Upper lobe of right lung (tissue), 1 donor: ENCODE data around the gene SPDYE3. TPM values are rescaled to one million over a fixed set of nuclear protein-coding genes. Genes with fewer than 3 reads are reported as not detected.
A peak's percentile ranks its signal among the peaks of the same experiment; 100 is the strongest.
"Not testable (repeated sequence)": the region's sequence is repeated elsewhere in the genome, so short reads cannot be mapped to it uniquely, and the experiment has no call there.

ENCODE experiments used
- ATAC-seq: fragments of 200-7000 bp; cut with Tn5 transposase; one replicate; pipeline ENCODE4 v1.9.1; 2020; ENCODE audit warnings: mild to moderate bottlenecking, moderate library complexity
- DNase-seq: peaks from one replicate; pipeline ENCODE4 v3.0.0-alpha.2; 2020
- H3K27ac ChIP-seq: fragments of 200-600 bp; one replicate; pipeline ENCODE4 v1.8.0; 2022
- H3K27me3 ChIP-seq: fragments of 200-600 bp; one replicate; pipeline ENCODE4 v1.8.0; 2022; ENCODE audit warnings: mild to moderate bottlenecking
- H3K36me3 ChIP-seq: fragments of 200-600 bp; one replicate; pipeline ENCODE4 v1.8.0; 2022
- H3K4me1 ChIP-seq: fragments of 200-600 bp; one replicate; pipeline ENCODE4 v1.8.0; 2022
- H3K4me3 ChIP-seq: fragments of 200-600 bp; one replicate; pipeline ENCODE4 v1.8.0; 2022; ENCODE audit warnings: mild to moderate bottlenecking
- H3K9me3 ChIP-seq: fragments of 200-600 bp; one replicate; pipeline ENCODE4 v1.8.0; 2022
- CTCF ChIP-seq: fragments of 200-600 bp; IDR thresholded peaks from one replicate; pipeline ENCODE4 v1.8.0; 2022; ENCODE audit warnings: antibody characterized with exemption
- intact Hi-C: fragments of 100-400 bp; cut with DNase I; formaldehyde crosslinking; loops from one replicate; pipeline ENCODE4 v1.11.0; 2022
- total RNA-seq: library from RNA; stranded (reverse); fragmentation: NEBNext Ultra II Directional; extraction: Animal tissue kit (Norgen Biotek cat#: 25700); gene quantifications from one replicate; pipeline ENCODE4 v1.2.1, GENCODE V29; 2021
- donor health status: DM: no; HTN: yes; CAD: no; lungs with severe emphysema.

The SPDYE3 gene
- total RNA-seq, 1 donor from 2014 or later = not detected

- no peak overlapping the region for H3K4me3 ChIP-seq
- intact Hi-C loops = no loop called here
- TF ChIP-seq CTCF = no peak
- no peak overlapping the region for H3K27ac ChIP-seq
- H3K36me3 ChIP-seq = peaks cover 84% of the 10 kb centered on the region
- ATAC-seq = no peak
- no peaks in the 10 kb centered on the region for H3K27me3 ChIP-seq
- no peak for DNase-seq
- peaks cover under 1% of the 10 kb centered on the region for H3K4me1 ChIP-seq
- H3K9me3 ChIP-seq = no peaks in the 10 kb centered on the region
Observed at GRCh38 chr7:100349757-100350156, 42.3 kb downstream of the SPDYE3 start.

GRCh38 chr7:100351657-100352058, 44.2 kb downstream of the SPDYE3 start:
- peaks cover 90% of the 10 kb centered on the region for H3K36me3 ChIP-seq
- TF ChIP-seq CTCF = no peak
- intact Hi-C loops = no loop called here
- H3K27ac ChIP-seq = no peak overlapping the region
- ATAC-seq (peak; percentile 5), DNase-seq (no peak)
- no peaks in the 10 kb centered on the region for H3K9me3 ChIP-seq
- no peaks in the 10 kb centered on the region for H3K4me1 ChIP-seq
- H3K27me3 ChIP-seq = no peaks in the 10 kb centered on the region
- no peak overlapping the region for H3K4me3 ChIP-seq

GRCh38 chr7:100352230-100352781, 44.8 kb downstream of the SPDYE3 start:
- H3K4me1 ChIP-seq, H3K27me3 ChIP-seq, DNase-seq, H3K9me3 ChIP-seq, intact Hi-C loops, H3K27ac ChIP-seq: not testable (repeated sequence)
- ATAC-seq = peak; percentile 23
- Histone ChIP-seq H3K36me3 (peaks cover 90% of the 10 kb centered on the region), H3K4me3 (peak overlapping the region; percentile 10)

- no peak overlapping the region for H3K4me3 ChIP-seq
- H3K27ac ChIP-seq = no peak overlapping the region
- TF ChIP-seq CTCF = no peak
- H3K4me1 ChIP-seq = no peaks in the 10 kb centered on the region
- intact Hi-C loops = no loop called here
- DNase-seq (no peak), ATAC-seq (no peak)
- no peaks in the 10 kb centered on the region for H3K27me3 ChIP-seq
- H3K9me3 ChIP-seq = no peaks in the 10 kb centered on the region
- H3K36me3 ChIP-seq = peaks cover 87% of the 10 kb centered on the region
Observed at GRCh38 chr7:100352984-100353684, 45.6 kb downstream of the SPDYE3 start.

- DNase-seq (no peak), ATAC-seq (no peak)
- no peak for TF ChIP-seq CTCF
- intact Hi-C loops = no loop called here
- Histone ChIP-seq H3K36me3 (peaks cover 88% of the 10 kb centered on the region), H3K9me3 (no peaks in the 10 kb centered on the region), H3K27ac (no peak overlapping the region), H3K27me3 (no peaks in the 10 kb centered on the region), H3K4me1 (no peaks in the 10 kb centered on the region), H3K4me3 (no peak overlapping the region)
Observed at GRCh38 chr7:100353685-100354330, 46.3 kb downstream of the SPDYE3 start.

- peaks cover 88% of the 10 kb centered on the region for H3K36me3 ChIP-seq
- H3K4me3 ChIP-seq = no peak overlapping the region
- no peak for DNase-seq
- H3K4me1 ChIP-seq = no peaks in the 10 kb centered on the region
- ATAC-seq = no peak
- intact Hi-C loops = no loop called here
- no peak for TF ChIP-seq CTCF
- no peak overlapping the region for H3K27ac ChIP-seq
- H3K9me3 ChIP-seq = no peaks in the 10 kb centered on the region
- no peaks in the 10 kb centered on the region for H3K27me3 ChIP-seq
Observed at GRCh38 chr7:100356416-100357068, 49.0 kb downstream of the SPDYE3 start.
